NCI-H2171 treated with DMSO at 0.1 percent for 48 hours (cell line): Measurements from ENCODE around the gene FBXO7.

Source experiments
- DNase-seq: peaks from one replicate; lab custom pipeline; 2025; lab: John Stamatoyannopoulos, UW

The FBXO7 gene

GRCh38 chr22:32531931-32532819 is 57.6 kb downstream of the FBXO7 start:
- no peak for DNase-seq

- DNase-seq = no peak
Observed at GRCh38 chr22:32532820-32533128, 58.2 kb downstream of the FBXO7 start.

- DNase-seq = no peak
Observed at GRCh38 chr22:32533265-32534111, 58.9 kb downstream of the FBXO7 start.

- DNase-seq = no peak
Observed at GRCh38 chr22:32534252-32535235, 59.9 kb downstream of the FBXO7 start.

GRCh38 chr22:32535531-32536190 is 61.0 kb downstream of the FBXO7 start:
- no peak for DNase-seq

GRCh38 chr22:32536352-32536751 is 61.7 kb downstream of the FBXO7 start:
- DNase-seq = no peak

- DNase-seq = no peak
Observed at GRCh38 chr22:32538521-32538920, 63.9 kb downstream of the FBXO7 start.

- no peak for DNase-seq
Observed at GRCh38 chr22:32539631-32540421, 65.2 kb downstream of the FBXO7 start.

- DNase-seq = no peak
Observed at GRCh38 chr22:32541481-32541880, 66.9 kb downstream of the FBXO7 start.

- no peak for DNase-seq
Observed at GRCh38 chr22:32542066-32542676, 67.6 kb downstream of the FBXO7 start.

- no peak for DNase-seq
Observed at GRCh38 chr22:32542677-32543357, 68.2 kb downstream of the FBXO7 start.

GRCh38 chr22:32544953-32545558 is 70.4 kb downstream of the FBXO7 start:
- no peak for DNase-seq

GRCh38 chr22:32545801-32546200 is 71.2 kb downstream of the FBXO7 start:
- no peak for DNase-seq

GRCh38 chr22:32546496-32546895 is 71.9 kb downstream of the FBXO7 start:
- DNase-seq = no peak

- DNase-seq = no peak
Observed at GRCh38 chr22:32546935-32547334, 72.3 kb downstream of the FBXO7 start.

GRCh38 chr22:32548039-32548438 is 73.4 kb downstream of the FBXO7 start:
- no peak for DNase-seq
